NCI-H1436 (cell line): ENCODE data around the gene CYB561D1.

Experiments
- DNase-seq: peaks from one replicate; lab custom pipeline; 2025; lab: John Stamatoyannopoulos, UW

CYB561D1 gene

GRCh38 chr1:109481646-109482045 is 12.2 kb upstream of the CYB561D1 start:
- no peak for DNase-seq

GRCh38 chr1:109482242-109482641 is 11.7 kb upstream of the CYB561D1 start:
- no peak for DNase-seq

GRCh38 chr1:109482791-109483671 is 10.9 kb upstream of the CYB561D1 start:
- DNase-seq = peak; percentile 59

GRCh38 chr1:109483672-109484518 is 10.0 kb upstream of the CYB561D1 start, which contains the start of gene ATXN7L2:
TSS of gene ATXN7L2 (plus strand) at chr1:109483905. CDS start at chr1:109483954, 49 bp downstream.
- DNase-seq = peak; percentile 89

GRCh38 chr1:109484519-109484975 is 9.3 kb upstream of the CYB561D1 start:
- no peak for DNase-seq

- DNase-seq = peak; percentile 20
These were observed 8.9 kb upstream of the CYB561D1 start for GRCh38 chr1:109485001-109485400.

GRCh38 chr1:109487261-109487660 is 6.6 kb upstream of the CYB561D1 start:
- DNase-seq = no peak

- DNase-seq = no peak
These were observed 5.7 kb upstream of the CYB561D1 start for GRCh38 chr1:109488201-109488600.

GRCh38 chr1:109488696-109489095 is 5.2 kb upstream of the CYB561D1 start:
- DNase-seq = no peak

- DNase-seq = peak; percentile 51
These were observed 3.6 kb upstream of the CYB561D1 start for GRCh38 chr1:109490029-109490933.

GRCh38 chr1:109490934-109491302 is 3.0 kb upstream of the CYB561D1 start:
- no peak for DNase-seq

GRCh38 chr1:109491372-109491771 is 2.5 kb upstream of the CYB561D1 start:
- DNase-seq = no peak

GRCh38 chr1:109492779-109493178 is 1.1 kb upstream of the CYB561D1 start:
- no peak for DNase-seq

GRCh38 chr1:109493227-109493626 is 667 bp upstream of the CYB561D1 start:
- no peak for DNase-seq

GRCh38 chr1:109495738-109496137 is 1.8 kb downstream of the CYB561D1 start:
- DNase-seq = no peak

GRCh38 chr1:109497449-109498160 is 3.7 kb downstream of the CYB561D1 start:
- DNase-seq = no peak

GRCh38 chr1:109498161-109498801 is 4.4 kb downstream of the CYB561D1 start:
- DNase-seq = no peak

- DNase-seq = no peak
These were observed 5.2 kb downstream of the CYB561D1 start for GRCh38 chr1:109499081-109499480.

GRCh38 chr1:109499661-109500536 is 6.0 kb downstream of the CYB561D1 start:
- DNase-seq = peak; percentile 24
